Measurements from ENCODE around the gene GPD1L.

The GPD1L gene

GRCh38 chr3:32176989-32177701 lies 70.7 kb downstream of the GPD1L start:
- peak; percentile 57 for TF ChIP-seq CTCF (IDR thresholded peaks at IDR 0.05; ENCODE audit: low read depth, low read length)
- H3K36me3 ChIP-seq, result no peaks in the 10 kb centered on the region
- H3K27me3 ChIP-seq, result no peaks in the 10 kb centered on the region
- DNase-seq, result peak; percentile 31
- no peaks in the 10 kb centered on the region for H3K4me1 ChIP-seq
- H3K4me3 ChIP-seq (ENCODE audit: low read depth, low read length), result no peak overlapping the region
- no peaks in the 10 kb centered on the region for H3K9me3 ChIP-seq

DNA sequence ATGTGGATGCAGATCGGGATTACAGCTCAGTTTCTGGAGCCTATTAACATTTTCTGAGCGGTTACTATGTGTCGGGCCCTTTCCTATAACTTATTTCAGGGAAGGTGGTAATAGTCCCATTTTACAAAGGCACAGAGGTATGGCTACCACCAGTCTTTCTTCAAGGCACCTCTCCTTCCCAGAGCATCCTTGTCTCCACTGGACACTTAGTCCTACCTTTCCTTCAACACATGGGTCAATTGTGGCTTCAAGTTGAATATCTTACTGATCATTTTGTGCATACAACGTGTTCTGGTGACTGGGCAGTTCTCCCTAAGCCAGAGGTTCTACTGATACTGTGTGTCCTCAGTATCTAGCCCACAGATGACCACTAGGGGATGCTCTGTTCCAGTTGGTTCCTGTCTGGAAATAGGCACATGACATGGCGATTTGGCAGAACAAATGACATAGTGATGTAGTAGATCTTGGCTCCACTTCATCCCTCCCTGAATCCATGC lies 71.3 kb downstream of the GPD1L start:
- Histone ChIP-seq H3K4me3 (ENCODE audit: low read depth, low read length) (no peak overlapping the region), H3K4me1 (no peaks in the 10 kb centered on the region), H3K27me3 (no peaks in the 10 kb centered on the region), H3K9me3 (no peaks in the 10 kb centered on the region), H3K36me3 (no peaks in the 10 kb centered on the region)
- DNase-seq, result peak; percentile 62
- TF ChIP-seq CTCF (IDR thresholded peaks at IDR 0.05; ENCODE audit: low read depth, low read length), result peak; percentile 87

GRCh38 chr3:32180141-32180784 lies 73.8 kb downstream of the GPD1L start:
- DNase-seq, result no peak
- H3K27me3 ChIP-seq, result 0 out of 2 replicates have a peak, but pooled peaks cover 4% of the 10 kb centered on the region
- H3K9me3 ChIP-seq, result no peaks in the 10 kb centered on the region
- H3K4me3 ChIP-seq (ENCODE audit: low read depth, low read length), result no peak overlapping the region
- no peaks in the 10 kb centered on the region for H3K4me1 ChIP-seq
- no peak for TF ChIP-seq CTCF (IDR thresholded peaks at IDR 0.05; ENCODE audit: low read depth, low read length)
- H3K36me3 ChIP-seq, result no peaks in the 10 kb centered on the region

DNA sequence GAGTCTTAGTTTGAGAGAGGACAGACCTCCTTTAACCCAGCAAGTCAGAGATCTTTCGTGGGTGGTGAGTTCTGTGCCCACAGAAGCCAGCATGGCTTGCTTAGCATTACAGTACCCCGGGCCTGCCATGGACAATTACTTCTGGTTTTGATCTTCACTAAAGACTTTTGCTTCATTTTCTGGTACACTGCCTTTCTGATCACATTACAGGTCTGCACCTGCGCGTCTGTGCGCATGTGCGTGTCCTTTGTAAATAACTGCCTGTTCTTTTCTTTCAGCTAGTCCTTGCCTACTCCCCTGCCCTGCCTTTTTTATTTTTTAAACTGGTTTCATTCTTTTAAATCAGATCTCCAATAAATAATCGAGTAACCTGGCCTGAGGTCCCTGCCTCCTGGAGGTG lies 74.9 kb downstream of the GPD1L start:
- Histone ChIP-seq H3K4me1 (no peaks in the 10 kb centered on the region), H3K27me3 (0 out of 2 replicates have a peak, but pooled peaks cover 4% of the 10 kb centered on the region), H3K9me3 (no peaks in the 10 kb centered on the region), H3K36me3 (no peaks in the 10 kb centered on the region), H3K4me3 (ENCODE audit: low read depth, low read length) (no peak overlapping the region)
- DNase-seq, result no peak
- no peak for TF ChIP-seq CTCF (IDR thresholded peaks at IDR 0.05; ENCODE audit: low read depth, low read length)

DNA sequence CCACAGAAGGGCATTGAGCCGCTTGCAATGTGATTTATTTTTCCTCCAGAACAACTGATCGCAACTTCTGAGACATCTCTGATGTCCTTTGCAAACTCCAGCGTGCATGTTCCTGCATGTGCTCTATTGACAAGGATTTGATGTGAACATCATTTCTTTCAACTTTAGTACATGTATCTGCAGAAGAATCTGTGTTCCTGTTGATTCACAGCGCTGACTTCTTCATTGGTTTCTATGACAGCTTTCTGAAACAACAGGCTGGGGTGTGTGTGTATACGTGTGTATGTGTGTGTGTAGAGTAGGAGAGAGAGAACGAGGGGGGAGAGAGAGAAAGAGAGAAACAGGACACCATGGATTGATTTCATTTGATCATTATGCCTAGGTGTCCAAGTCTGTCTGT lies 75.4 kb downstream of the GPD1L start:
- no peaks in the 10 kb centered on the region for H3K4me1 ChIP-seq
- no peaks in the 10 kb centered on the region for H3K36me3 ChIP-seq
- TF ChIP-seq CTCF (IDR thresholded peaks at IDR 0.05; ENCODE audit: low read depth, low read length), result no peak
- no peak overlapping the region for H3K4me3 ChIP-seq (ENCODE audit: low read depth, low read length)
- DNase-seq, result no peak
- 0 out of 2 replicates have a peak, but pooled peaks cover 4% of the 10 kb centered on the region for H3K27me3 ChIP-seq
- H3K9me3 ChIP-seq, result no peaks in the 10 kb centered on the region

All from BE2C (cell line).